Kidney glomerular epithelial cell (primary cell): ENCODE results near the gene CBLN3.

Source experiments
- DNase-seq: peaks from one replicate; lab custom pipeline; 2025; lab: John Stamatoyannopoulos, UW

CBLN3 gene

GRCh38 chr14:24381363-24382063 lies 48.0 kb downstream of the CBLN3 start:
- no peak for DNase-seq

GRCh38 chr14:24379907-24380730 lies 49.3 kb downstream of the CBLN3 start:
- DNase-seq, result no peak

GRCh38 chr14:24378981-24379906 lies 50.2 kb downstream of the CBLN3 start:
- DNase-seq, result no peak

- no peak for DNase-seq
Measured at GRCh38 chr14:24378327-24378726, 51.1 kb downstream of the CBLN3 start.

- no peak for DNase-seq
Measured at GRCh38 chr14:24377657-24378056, 51.8 kb downstream of the CBLN3 start.

GRCh38 chr14:24377126-24377525 lies 52.3 kb downstream of the CBLN3 start:
- no peak for DNase-seq
